ENCODE results near the gene GLIPR2. TPM values are rescaled to one million over a fixed set of nuclear protein-coding genes. Genes with fewer than 3 reads are reported as not detected.

GLIPR2 gene
- total RNA-seq, 1 donor from 2014 or later = 30.1 TPM

GRCh38 chr9:36204906-36205547 is 68.5 kb downstream of the GLIPR2 start:
- Mint-ChIP-seq H3K27ac (no peak overlapping the region), H3K27me3 (ENCODE audit: low read depth) (no peaks in the 10 kb centered on the region), H3K9me3 (no peaks in the 10 kb centered on the region), H3K4me1 (ENCODE audit: low read depth) (peaks cover 41% of the 10 kb centered on the region), H3K4me3 (ENCODE audit: low read depth) (no peak overlapping the region), H3K36me3 (ENCODE audit: low read depth) (peaks cover 93% of the 10 kb centered on the region)
- DNase-seq (ENCODE audit: low spot score) = no peak
- intact Hi-C loops (cut with micrococcal nuclease) = loop anchor here (2.0 kb wide), 1 partner anchor 14 kb away; the partner anchor contains the start of gene CLTA

GRCh38 chr9:36207016-36207415 is 70.5 kb downstream of the GLIPR2 start:
- DNase-seq (ENCODE audit: low spot score) = no peak
- H3K4me1 Mint-ChIP-seq (ENCODE audit: low read depth) = peaks cover 41% of the 10 kb centered on the region
- intact Hi-C loops (cut with micrococcal nuclease) = no loop called here
- no peaks in the 10 kb centered on the region for H3K27me3 Mint-ChIP-seq (ENCODE audit: low read depth)
- H3K9me3 Mint-ChIP-seq = no peaks in the 10 kb centered on the region
- H3K4me3 Mint-ChIP-seq (ENCODE audit: low read depth) = no peak overlapping the region
- H3K27ac Mint-ChIP-seq = peak overlapping the region; percentile 51
- H3K36me3 Mint-ChIP-seq (ENCODE audit: low read depth) = peaks cover 99% of the 10 kb centered on the region

GRCh38 chr9:36207546-36208012 is 71.0 kb downstream of the GLIPR2 start:
- intact Hi-C loops (cut with micrococcal nuclease) = no loop called here
- no peaks in the 10 kb centered on the region for H3K27me3 Mint-ChIP-seq (ENCODE audit: low read depth)
- H3K4me3 Mint-ChIP-seq (ENCODE audit: low read depth) = no peak overlapping the region
- no peaks in the 10 kb centered on the region for H3K9me3 Mint-ChIP-seq
- H3K4me1 Mint-ChIP-seq (ENCODE audit: low read depth) = peaks cover 44% of the 10 kb centered on the region
- peak overlapping the region; percentile 43 for H3K27ac Mint-ChIP-seq
- peaks cover 98% of the 10 kb centered on the region for H3K36me3 Mint-ChIP-seq (ENCODE audit: low read depth)
- no peak for DNase-seq (ENCODE audit: low spot score)

- H3K4me3 Mint-ChIP-seq (ENCODE audit: low read depth) = no peak overlapping the region
- DNase-seq (ENCODE audit: low spot score) = no peak
- intact Hi-C loops (cut with micrococcal nuclease) = no loop called here
- H3K4me1 Mint-ChIP-seq (ENCODE audit: low read depth) = peaks cover 50% of the 10 kb centered on the region
- H3K27ac Mint-ChIP-seq = peak overlapping the region; percentile 62
- no peaks in the 10 kb centered on the region for H3K27me3 Mint-ChIP-seq (ENCODE audit: low read depth)
- H3K9me3 Mint-ChIP-seq = no peaks in the 10 kb centered on the region
- H3K36me3 Mint-ChIP-seq (ENCODE audit: low read depth) = peaks cover 97% of the 10 kb centered on the region
Observed at GRCh38 chr9:36208521-36209253, 72.2 kb downstream of the GLIPR2 start.

- Mint-ChIP-seq H3K27me3 (ENCODE audit: low read depth) (no peaks in the 10 kb centered on the region), H3K9me3 (no peaks in the 10 kb centered on the region), H3K4me3 (ENCODE audit: low read depth) (no peak overlapping the region), H3K27ac (no peak overlapping the region), H3K36me3 (ENCODE audit: low read depth) (peaks cover 83% of the 10 kb centered on the region), H3K4me1 (ENCODE audit: low read depth) (peaks cover 48% of the 10 kb centered on the region)
- DNase-seq (ENCODE audit: low spot score) = no peak
- intact Hi-C loops (cut with micrococcal nuclease) = no loop called here
Observed at GRCh38 chr9:36210722-36211121, 74.2 kb downstream of the GLIPR2 start.

- H3K27me3 Mint-ChIP-seq (ENCODE audit: low read depth) = no peaks in the 10 kb centered on the region
- intact Hi-C loops (cut with micrococcal nuclease) = no loop called here
- no peak overlapping the region for H3K4me3 Mint-ChIP-seq (ENCODE audit: low read depth)
- DNase-seq (ENCODE audit: low spot score) = no peak
- peaks cover 49% of the 10 kb centered on the region for H3K4me1 Mint-ChIP-seq (ENCODE audit: low read depth)
- H3K27ac Mint-ChIP-seq = peak overlapping the region; percentile 31
- H3K9me3 Mint-ChIP-seq = no peaks in the 10 kb centered on the region
- H3K36me3 Mint-ChIP-seq (ENCODE audit: low read depth) = peaks cover 80% of the 10 kb centered on the region
Observed at GRCh38 chr9:36211510-36211909, 75.0 kb downstream of the GLIPR2 start.

GRCh38 chr9:36213387-36213786 is 76.9 kb downstream of the GLIPR2 start:
- no peak overlapping the region for H3K27ac Mint-ChIP-seq
- H3K9me3 Mint-ChIP-seq = no peaks in the 10 kb centered on the region
- peaks cover 46% of the 10 kb centered on the region for H3K4me1 Mint-ChIP-seq (ENCODE audit: low read depth)
- peaks cover 78% of the 10 kb centered on the region for H3K36me3 Mint-ChIP-seq (ENCODE audit: low read depth)
- H3K4me3 Mint-ChIP-seq (ENCODE audit: low read depth) = no peak overlapping the region
- DNase-seq (ENCODE audit: low spot score) = no peak
- H3K27me3 Mint-ChIP-seq (ENCODE audit: low read depth) = no peaks in the 10 kb centered on the region
- intact Hi-C loops (cut with micrococcal nuclease) = no loop called here

Other genes starting within 250 kb of the GLIPR2 start
- gene HRCT1, start 230.5 kb upstream of the GLIPR2 start, total RNA-seq = not detected in 2 replicates
- gene SPAAR, start 227.2 kb upstream of the GLIPR2 start, total RNA-seq = not detected in 2 replicates
- gene OR2S2, start 178.6 kb upstream of the GLIPR2 start, total RNA-seq = not detected in 2 replicates
- 5.3 and 5.9 TPM in 2 replicates for gene RECK, start 99.8 kb upstream of the GLIPR2 start, total RNA-seq
- not detected in 2 replicates for gene CCIN, start 32.7 kb downstream of the GLIPR2 start, total RNA-seq
- 160 and 161 TPM in 2 replicates for gene CLTA, start 54.2 kb downstream of the GLIPR2 start, total RNA-seq
- gene GNE, start 121.7 kb downstream of the GLIPR2 start, total RNA-seq = 27.7 and 28.5 TPM in 2 replicates